Upper lobe of right lung (tissue), 1 donor: ENCODE results near the gene PRKCA. TPM values are rescaled to one million over a fixed set of nuclear protein-coding genes. Genes with fewer than 3 reads are reported as not detected.

Source experiments
- ATAC-seq: fragments of 200-7000 bp; cut with Tn5 transposase; one replicate; pipeline ENCODE4 v1.9.1; 2020; ENCODE audit warnings: mild to moderate bottlenecking, moderate library complexity
- DNase-seq: peaks from one replicate; pipeline ENCODE4 v3.0.0-alpha.2; 2020
- H3K27ac ChIP-seq: fragments of 200-600 bp; one replicate; pipeline ENCODE4 v1.8.0; 2022
- H3K27me3 ChIP-seq: fragments of 200-600 bp; one replicate; pipeline ENCODE4 v1.8.0; 2022; ENCODE audit warnings: mild to moderate bottlenecking
- H3K36me3 ChIP-seq: fragments of 200-600 bp; one replicate; pipeline ENCODE4 v1.8.0; 2022
- H3K4me1 ChIP-seq: fragments of 200-600 bp; one replicate; pipeline ENCODE4 v1.8.0; 2022
- H3K4me3 ChIP-seq: fragments of 200-600 bp; one replicate; pipeline ENCODE4 v1.8.0; 2022; ENCODE audit warnings: mild to moderate bottlenecking
- H3K9me3 ChIP-seq: fragments of 200-600 bp; one replicate; pipeline ENCODE4 v1.8.0; 2022
- intact Hi-C: fragments of 100-400 bp; cut with DNase I; formaldehyde crosslinking; loops from one replicate; pipeline ENCODE4 v1.11.0; 2022
- total RNA-seq: library from RNA; stranded (reverse); fragmentation: NEBNext Ultra II Directional; extraction: Animal tissue kit (Norgen Biotek cat#: 25700); gene quantifications from one replicate; pipeline ENCODE4 v1.2.1, GENCODE V29; 2021
- TF ChIP-seq, protein P1 (sequence below): fragments of 200-600 bp; IDR thresholded peaks from one replicate; pipeline ENCODE4 v1.8.0; 2022; ENCODE audit warnings: antibody characterized with exemption
- donor health status: DM: no; HTN: yes; CAD: no; lungs with severe emphysema.

PRKCA gene
- total RNA-seq, 1 donor from 2014 or later = 43.4 TPM

DNA sequence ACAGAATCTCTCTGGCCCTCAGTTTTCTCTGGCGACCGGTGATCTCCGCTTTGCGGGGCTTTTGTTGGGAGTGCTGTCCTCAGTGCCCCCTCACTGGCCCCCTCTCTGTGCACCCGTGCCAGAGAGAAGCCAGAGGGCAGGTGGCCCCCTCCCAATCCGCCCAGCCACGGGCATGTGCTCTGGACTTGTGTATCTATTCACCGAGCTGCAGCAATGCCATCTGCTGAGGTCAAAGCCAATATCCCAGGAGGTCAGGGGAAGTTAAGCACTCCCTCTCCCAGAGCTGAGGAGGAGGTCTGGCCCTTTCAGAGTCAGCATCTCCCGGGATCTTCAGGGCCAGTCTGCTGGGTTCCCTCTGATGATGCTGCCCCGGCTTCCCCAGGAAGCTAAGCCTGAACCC is 537.6 kb downstream of the PRKCA start:
- TF ChIP-seq, protein P1, sequence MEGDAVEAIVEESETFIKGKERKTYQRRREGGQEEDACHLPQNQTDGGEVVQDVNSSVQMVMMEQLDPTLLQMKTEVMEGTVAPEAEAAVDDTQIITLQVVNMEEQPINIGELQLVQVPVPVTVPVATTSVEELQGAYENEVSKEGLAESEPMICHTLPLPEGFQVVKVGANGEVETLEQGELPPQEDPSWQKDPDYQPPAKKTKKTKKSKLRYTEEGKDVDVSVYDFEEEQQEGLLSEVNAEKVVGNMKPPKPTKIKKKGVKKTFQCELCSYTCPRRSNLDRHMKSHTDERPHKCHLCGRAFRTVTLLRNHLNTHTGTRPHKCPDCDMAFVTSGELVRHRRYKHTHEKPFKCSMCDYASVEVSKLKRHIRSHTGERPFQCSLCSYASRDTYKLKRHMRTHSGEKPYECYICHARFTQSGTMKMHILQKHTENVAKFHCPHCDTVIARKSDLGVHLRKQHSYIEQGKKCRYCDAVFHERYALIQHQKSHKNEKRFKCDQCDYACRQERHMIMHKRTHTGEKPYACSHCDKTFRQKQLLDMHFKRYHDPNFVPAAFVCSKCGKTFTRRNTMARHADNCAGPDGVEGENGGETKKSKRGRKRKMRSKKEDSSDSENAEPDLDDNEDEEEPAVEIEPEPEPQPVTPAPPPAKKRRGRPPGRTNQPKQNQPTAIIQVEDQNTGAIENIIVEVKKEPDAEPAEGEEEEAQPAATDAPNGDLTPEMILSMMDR = no peak
- Histone ChIP-seq H3K9me3 (no peaks in the 10 kb centered on the region), H3K27ac (no peak overlapping the region), H3K36me3 (no peaks in the 10 kb centered on the region), H3K4me1 (no peaks in the 10 kb centered on the region), H3K27me3 (peaks cover 28% of the 10 kb centered on the region), H3K4me3 (no peak overlapping the region)
- ATAC-seq (no peak), DNase-seq (no peak)
- intact Hi-C loops = no loop called here

DNA sequence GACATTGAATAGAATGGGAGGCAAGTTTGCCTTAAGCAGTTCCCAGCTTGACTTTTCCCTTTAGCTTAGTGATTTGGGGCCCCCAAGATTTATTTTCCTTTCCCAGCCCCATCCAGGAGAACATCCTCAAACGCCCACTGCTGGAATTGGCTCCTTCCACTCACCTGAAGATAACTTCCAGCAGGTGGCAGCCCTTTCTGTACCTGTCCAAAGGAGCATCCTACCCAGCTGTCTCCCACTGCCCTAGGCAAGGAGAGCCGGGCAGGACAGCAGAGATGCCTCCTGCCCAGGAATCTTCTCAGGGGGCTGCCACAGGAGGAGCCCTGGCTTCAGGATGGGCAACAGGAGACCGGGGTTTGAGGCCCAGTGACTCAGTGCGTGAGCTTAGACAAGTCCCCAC is 538.9 kb downstream of the PRKCA start:
- Histone ChIP-seq H3K4me3 (no peak overlapping the region), H3K4me1 (no peaks in the 10 kb centered on the region), H3K9me3 (no peaks in the 10 kb centered on the region), H3K27me3 (peaks cover 15% of the 10 kb centered on the region), H3K27ac (no peak overlapping the region), H3K36me3 (no peaks in the 10 kb centered on the region)
- DNase-seq (no peak), ATAC-seq (no peak)
- intact Hi-C loops = no loop called here
- TF ChIP-seq, protein P1 = no peak

DNA sequence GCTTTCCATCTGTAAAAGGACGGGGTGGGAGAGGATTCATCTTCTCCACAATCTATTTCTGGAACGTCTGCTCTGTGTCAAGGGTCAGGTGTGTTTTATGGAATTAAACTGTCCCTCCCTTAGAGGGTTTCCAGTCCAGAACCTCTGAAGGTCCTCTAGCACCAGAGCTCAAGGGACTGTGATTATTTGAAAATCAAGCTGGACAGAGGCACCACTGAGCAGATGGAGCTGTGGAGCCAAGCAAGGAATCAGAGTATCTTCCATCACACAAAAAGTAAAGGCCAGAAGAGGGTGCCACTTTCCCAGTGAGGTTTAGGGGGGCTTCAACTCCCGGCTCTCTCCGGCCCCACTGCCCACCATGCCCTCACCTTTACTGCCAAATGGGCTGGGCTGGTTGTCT is 539.3 kb downstream of the PRKCA start:
- H3K4me3 ChIP-seq = no peak overlapping the region
- intact Hi-C loops = no loop called here
- ATAC-seq (no peak), DNase-seq (no peak)
- TF ChIP-seq, protein P1 = no peak
- H3K4me1 ChIP-seq = no peaks in the 10 kb centered on the region
- no peak overlapping the region for H3K27ac ChIP-seq
- no peaks in the 10 kb centered on the region for H3K9me3 ChIP-seq
- no peaks in the 10 kb centered on the region for H3K36me3 ChIP-seq
- peaks cover 11% of the 10 kb centered on the region for H3K27me3 ChIP-seq

DNA sequence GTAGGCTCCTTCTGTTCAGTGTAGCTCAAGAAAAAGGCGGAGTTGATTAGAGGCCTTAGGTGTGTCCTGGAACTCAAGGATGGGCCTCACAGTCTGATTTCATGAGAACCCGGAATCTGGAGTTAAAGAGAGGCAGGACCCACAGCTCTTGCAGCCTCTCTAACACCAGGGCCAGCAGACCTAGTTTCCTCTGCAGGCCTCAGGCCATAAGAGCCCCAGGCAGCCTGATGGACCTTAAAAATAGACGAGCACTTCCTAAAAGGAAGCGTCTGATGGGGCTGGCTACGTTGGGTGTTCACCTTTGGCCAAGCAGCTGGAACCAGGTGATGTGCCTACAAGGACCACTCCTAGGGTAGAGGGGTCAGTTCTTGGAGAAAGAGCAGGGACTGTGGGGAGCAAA is 540.1 kb downstream of the PRKCA start:
- Histone ChIP-seq H3K4me1 (no peaks in the 10 kb centered on the region), H3K4me3 (no peak overlapping the region), H3K36me3 (no peaks in the 10 kb centered on the region), H3K27me3 (peaks cover 10% of the 10 kb centered on the region), H3K27ac (no peak overlapping the region), H3K9me3 (no peaks in the 10 kb centered on the region)
- intact Hi-C loops = no loop called here
- TF ChIP-seq, protein P1 = no peak
- DNase-seq (no peak), ATAC-seq (no peak)

DNA sequence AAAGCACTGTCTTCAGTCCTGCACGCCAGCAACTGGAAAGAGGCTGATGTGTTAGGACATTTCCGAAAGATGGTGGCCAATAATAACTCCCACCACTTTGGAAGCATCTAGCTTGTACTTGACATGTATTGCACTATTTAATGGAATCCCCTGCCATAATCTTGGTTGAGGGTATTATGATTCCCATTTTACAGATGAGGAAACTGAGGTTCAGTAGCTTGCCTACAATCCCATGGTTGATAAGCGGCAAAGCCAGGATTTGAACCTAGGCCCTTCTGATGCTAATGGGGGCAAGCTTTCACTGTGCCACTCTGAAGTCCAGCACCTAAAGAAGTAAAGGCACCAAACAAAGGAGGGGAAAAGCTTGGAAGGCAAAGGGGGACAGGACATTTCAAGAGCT is 540.5 kb downstream of the PRKCA start:
- intact Hi-C loops = no loop called here
- no peak overlapping the region for H3K4me3 ChIP-seq

DNA sequence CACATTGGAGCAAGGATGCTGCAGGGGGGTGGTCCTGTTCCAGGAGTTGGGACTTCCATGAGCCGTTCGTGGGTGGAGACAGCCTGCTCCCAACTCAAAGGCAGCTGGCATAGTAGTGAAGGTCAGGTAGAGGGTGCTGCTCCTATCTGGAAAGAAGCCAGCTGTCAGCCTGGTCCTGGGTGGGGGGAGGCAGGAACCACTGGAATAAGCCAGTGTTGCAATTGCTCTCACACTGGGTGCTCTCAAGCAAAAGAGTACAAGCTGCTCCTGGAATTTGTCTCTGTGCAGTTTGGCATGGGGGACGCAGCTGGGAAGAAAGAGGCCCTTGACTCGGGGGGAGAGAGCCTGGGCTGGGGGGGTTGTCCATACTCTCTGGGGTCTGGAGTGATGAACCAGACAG is 541.2 kb downstream of the PRKCA start:
- intact Hi-C loops = no loop called here
- peaks cover 10% of the 10 kb centered on the region for H3K27me3 ChIP-seq

More for the DNA sequence above, 540.5 kb downstream of the PRKCA start:
- Histone ChIP-seq H3K27me3 (peaks cover 10% of the 10 kb centered on the region), H3K4me1 (no peaks in the 10 kb centered on the region), H3K36me3 (no peaks in the 10 kb centered on the region), H3K9me3 (no peaks in the 10 kb centered on the region), H3K27ac (no peak overlapping the region)
- TF ChIP-seq, protein P1 = no peak
- ATAC-seq (no peak), DNase-seq (no peak)

More for the DNA sequence above, 541.2 kb downstream of the PRKCA start:
- no peak for DNase-seq
- no peaks in the 10 kb centered on the region for H3K4me1 ChIP-seq
- no peaks in the 10 kb centered on the region for H3K36me3 ChIP-seq
- H3K4me3 ChIP-seq = no peak overlapping the region
- H3K9me3 ChIP-seq = no peaks in the 10 kb centered on the region
- H3K27ac ChIP-seq = no peak overlapping the region
- TF ChIP-seq, protein P1 = no peak
- no peak for ATAC-seq
